Activated naive CD8-positive, alpha-beta T cell (primary cell): ENCODE results near the gene UFD1.

Experiments used
- H3K27ac Mint-ChIP-seq: one replicate; pipeline ENCODE4 v1.8.0; 2021; ENCODE audit warnings: mixed read lengths
- H3K27me3 Mint-ChIP-seq: one replicate; pipeline ENCODE4 v1.8.0; 2021; ENCODE audit warnings: mixed read lengths
- H3K36me3 Mint-ChIP-seq: one replicate; pipeline ENCODE4 v1.8.0; 2021; ENCODE audit warnings: mixed read lengths
- H3K4me1 Mint-ChIP-seq: one replicate; pipeline ENCODE4 v1.8.0; 2021; ENCODE audit warnings: low read depth, mixed read lengths
- H3K4me3 Mint-ChIP-seq: one replicate; pipeline ENCODE4 v1.8.0; 2021; ENCODE audit warnings: mild to moderate bottlenecking, mixed read lengths
- H3K9me3 Mint-ChIP-seq: one replicate; pipeline ENCODE4 v1.8.0; 2021; ENCODE audit warnings: low read depth, mixed read lengths

Gene UFD1

GRCh38 chr22:19404676-19405075, 74.3 kb downstream of the UFD1 start:
- Mint-ChIP-seq H3K36me3 (peaks cover 23% of the 10 kb centered on the region), H3K4me3 (no peak overlapping the region), H3K27ac (no peak overlapping the region), H3K4me1 (no peaks in the 10 kb centered on the region), H3K9me3 (no peaks in the 10 kb centered on the region), H3K27me3 (no peaks in the 10 kb centered on the region)

- no peaks in the 10 kb centered on the region for H3K9me3 Mint-ChIP-seq
- H3K27me3 Mint-ChIP-seq: no peaks in the 10 kb centered on the region
- no peak overlapping the region for H3K27ac Mint-ChIP-seq
- no peak overlapping the region for H3K4me3 Mint-ChIP-seq
- no peaks in the 10 kb centered on the region for H3K4me1 Mint-ChIP-seq
- peaks cover 23% of the 10 kb centered on the region for H3K36me3 Mint-ChIP-seq
Measured at GRCh38 chr22:19402642-19403191, 76.3 kb downstream of the UFD1 start.

GRCh38 chr22:19401483-19401882, 77.5 kb downstream of the UFD1 start:
- no peak overlapping the region for H3K4me3 Mint-ChIP-seq
- H3K4me1 Mint-ChIP-seq: no peaks in the 10 kb centered on the region
- no peak overlapping the region for H3K27ac Mint-ChIP-seq
- H3K27me3 Mint-ChIP-seq: no peaks in the 10 kb centered on the region
- H3K36me3 Mint-ChIP-seq: peaks cover 25% of the 10 kb centered on the region
- H3K9me3 Mint-ChIP-seq: no peaks in the 10 kb centered on the region

- Mint-ChIP-seq H3K27ac (no peak overlapping the region), H3K4me3 (no peak overlapping the region), H3K27me3 (no peaks in the 10 kb centered on the region), H3K36me3 (peaks cover 21% of the 10 kb centered on the region), H3K9me3 (no peaks in the 10 kb centered on the region), H3K4me1 (no peaks in the 10 kb centered on the region)
Measured at GRCh38 chr22:19400881-19401280, 78.1 kb downstream of the UFD1 start.
